Endothelial cell of umbilical vein (primary cell): Measurements from ENCODE around the gene CENATAC. TPM values are rescaled to one million over a fixed set of nuclear protein-coding genes. Genes with fewer than 3 reads are reported as not detected.

ENCODE experiments used
- BruUV-seq: library from RNA; stranded (reverse); fragments of 400-500 nt; replicated peaks from 2 replicates; lab custom pipeline; 2021; lab: Mats Ljungman, UMichigan
- CTCF ChIA-PET: fragments of 300-600, 350-600 bp; sonication (Branson Sonifier 250); formaldehyde crosslinking; loops from one replicate; lab custom pipeline; 2021; ENCODE audit warnings: antibody characterized with exemption, inconsistent platforms; lab: Charles Lee
- POLR2A ChIA-PET: fragments of 300-600, 350-600 bp; sonication (Branson Sonifier 250); formaldehyde crosslinking; loops from one replicate; lab custom pipeline; 2021; ENCODE audit warnings: antibody characterized with exemption, inconsistent platforms; lab: Charles Lee
- DNase-seq: peaks from one replicate; pipeline ENCODE4 v3.0.0-alpha.2; 2011; ENCODE audit warnings: low read depth, low spot score
- FAIRE-seq: peaks from 2 replicates; lab custom pipeline; 2011; peaks lifted over from hg19 to GRCh38; lab: Jason Lieb, UNC
- H2AFZ ChIP-seq: 2 replicates; pipeline ENCODE4 v1.6.0; 2012; ENCODE audit warnings: low read depth, low read length, control low read depth, inconsistent platforms
- H3K27ac ChIP-seq: 2 replicates; pipeline ENCODE4 v1.5.1; 2011; ENCODE audit warnings: low read depth, mild to moderate bottlenecking, control low read depth, low read length, moderate library complexity; ENCODE audit not compliant: insufficient read depth
- H3K27me3 ChIP-seq, 2 experiments: 2 replicates each; pipeline versions ENCODE4 v1.6.0 to v1.6.1; 2011; ENCODE audit warnings: low read length in 2 of 2, mixed read lengths in 1 of 2; ENCODE audit not compliant: control insufficient read depth in 2 of 2, insufficient read depth in 2 of 2
- H3K36me3 ChIP-seq, 2 experiments: 2 replicates in 1 of 2; 3 replicates in 1 of 2; pipeline ENCODE4 v1.5.1; 2011; ENCODE audit warnings: low read length in 2 of 2, mild to moderate bottlenecking in 1 of 2, moderate library complexity in 1 of 2; ENCODE audit not compliant: control insufficient read depth in 2 of 2, insufficient read depth in 2 of 2; ENCODE audit errors: extremely low read depth in 1 of 2
- H3K4me1 ChIP-seq: 3 replicates; pipeline ENCODE4 v1.5.1; 2011; ENCODE audit warnings: mild to moderate bottlenecking, low read length; ENCODE audit not compliant: control insufficient read depth, insufficient read depth; ENCODE audit errors: extremely low read depth
- H3K4me2 ChIP-seq: 2 replicates; pipeline ENCODE4 v1.6.1; 2011; ENCODE audit warnings: low read length, control low read depth, mixed read lengths; ENCODE audit not compliant: insufficient read depth
- H3K4me3 ChIP-seq, 3 experiments: fragments of 200-600 bp in 1 of 3; sonication (generic), shearing (Covaris generic) in 1 of 3; replicated peaks in 1 of 3; 2 replicates each; pipeline ENCODE4 v1.5.1; 2011 to 2016; ENCODE audit warnings: control low read depth in 3 of 3, low read length in 3 of 3, mild to moderate bottlenecking in 2 of 3, inconsistent platforms in 1 of 3, low read depth in 1 of 3, moderate library complexity in 1 of 3; ENCODE audit not compliant: insufficient read depth in 1 of 3
- H3K79me2 ChIP-seq: 2 replicates; pipeline ENCODE4 v1.6.0; 2012; ENCODE audit warnings: low read length, inconsistent platforms; ENCODE audit not compliant: control insufficient read depth, insufficient read depth
- H3K9ac ChIP-seq: replicated peaks from 2 replicates; pipeline ENCODE3; 2011; ENCODE audit warnings: low read length, control low read depth; ENCODE audit not compliant: insufficient read depth; ENCODE audit errors: extremely low read depth
- H3K9me1 ChIP-seq: replicated peaks from 3 replicates; pipeline ENCODE4 v1.6.0; 2011; ENCODE audit warnings: mild to moderate bottlenecking, low read length; ENCODE audit not compliant: control insufficient read depth, insufficient read depth; ENCODE audit errors: extremely low read depth
- H3K9me3 ChIP-seq: replicated peaks from 2 replicates; pipeline ENCODE4 v1.5.1; 2012; ENCODE audit warnings: low read length, inconsistent platforms; ENCODE audit not compliant: control insufficient read depth, insufficient read depth
- H4K20me1 ChIP-seq: replicated peaks from 2 replicates; pipeline ENCODE3; 2011; ENCODE audit warnings: mild to moderate bottlenecking, low read length; ENCODE audit not compliant: control insufficient read depth, insufficient read depth; ENCODE audit errors: extremely low read depth
- CTCF ChIP-seq, 2 donors: IDR thresholded peaks; 1 replicate in 1 of 2; 2 replicates in 1 of 2; pipeline ENCODE4 v1.5.1; 2011; ENCODE audit warnings: low read length in 2 of 2, mild to moderate bottlenecking in 2 of 2, moderate library complexity in 2 of 2, control low read depth in 1 of 2, inconsistent platforms in 1 of 2, low read depth in 1 of 2; ENCODE audit not compliant: insufficient read depth in 1 of 2; ENCODE audit errors: extremely low read depth in 1 of 2
- EZH2 ChIP-seq: IDR thresholded peaks from 2 replicates; pipeline ENCODE4 v1.6.1; 2012; ENCODE audit warnings: borderline replicate concordance, low read depth, mild to moderate bottlenecking, moderate library complexity, low read length, inconsistent platforms; ENCODE audit not compliant: severe bottlenecking
- FOS ChIP-seq: IDR thresholded peaks from 2 replicates; pipeline ENCODE4 v1.6.1; 2011; ENCODE audit warnings: mild to moderate bottlenecking, low read length, moderate library complexity, borderline replicate concordance; ENCODE audit not compliant: insufficient read depth
- GATA2 ChIP-seq: IDR thresholded peaks from 2 replicates; pipeline ENCODE4 v1.7.0; 2011; ENCODE audit warnings: low read depth, mild to moderate bottlenecking, moderate library complexity, mixed read lengths, low read length; ENCODE audit not compliant: insufficient read length, insufficient read depth
- POLR2A ChIP-seq: IDR thresholded peaks from 2 replicates; pipeline ENCODE4 v1.6.1; 2012; ENCODE audit warnings: low read depth, mild to moderate bottlenecking, control low read depth, low read length
- dilution Hi-C: fragments of 300-500 bp; cut with MboI; formaldehyde crosslinking; loops from one replicate; pipeline ENCODE4 v1.15.0; 2019; ENCODE audit warnings: low sequenced_read_pairs; ENCODE audit not compliant: extremely low pct_ligation_motif_present
- intact Hi-C: fragments of 100-400 bp; cut with micrococcal nuclease; formaldehyde crosslinking; loops from one replicate; pipeline ENCODE4 v1.10.0; 2022
- polyA plus RNA-seq, 4 experiments: library from polyadenylated mRNA; depleted of rRNA in 3 of 4; stranded (reverse) in 3 of 4; unstranded in 1 of 4; fragments of >200 nt; gene quantifications; 2 replicates each; pipeline versions ENCODE4 v1.2.1 to v1.2.3, GENCODE V29; 2011 to 2012; ENCODE audit warnings: missing spikeins in 1 of 4
- total RNA-seq: library from RNA; stranded (reverse); gene quantifications from 2 replicates; pipeline ENCODE4 v1.2.3, GENCODE V29; 2021

CENATAC gene
- total and polyA plus RNA-seq, 2 donors (not counting 3 experiments of a cell fraction or from before 2014, with no cell fraction given): 14.2 to 41.8 TPM

GRCh38 chr11:119024430-119025098 lies 26.6 kb downstream of the CENATAC start:
- dilution Hi-C loops: no loop called here
- no peaks in the 10 kb centered on the region for H3K9me1 ChIP-seq
- H4K20me1 ChIP-seq: no peaks in the 10 kb centered on the region
- POLR2A ChIA-PET: no interaction called here
- no peaks in the 10 kb centered on the region for H3K27me3 ChIP-seq
- peaks cover 19% of the 10 kb centered on the region for H3K4me1 ChIP-seq
- H3K4me3 ChIP-seq: no peak overlapping the region
- CTCF ChIA-PET: interaction anchor here (1.0 to 1.1 kb wide), 2 partner anchors 27 to 314 kb away, joined by 3 read pairs; no protein-coding TSS in a partner anchor
- H3K27ac ChIP-seq: no peak overlapping the region
- no peaks in the 10 kb centered on the region for H3K9me3 ChIP-seq
- H3K9ac ChIP-seq: no peak overlapping the region
- H3K79me2 ChIP-seq: peaks cover 10% of the 10 kb centered on the region
- intact Hi-C loops: no loop called here
- BruUV-seq: no TSS peak
- no peak overlapping the region for H3K4me2 ChIP-seq
- H3K36me3 ChIP-seq: peaks cover 6 to 19% of the 10 kb centered on the region in 2 experiments
- no peak for FAIRE-seq
- no peak for TF ChIP-seq CTCF (IDR thresholded peaks at IDR 0.05; ENCODE audit: extremely low read depth in 1 of 2, insufficient read depth in 1 of 2, low read depth in 1 of 2, low read length in 2 of 2)
- no peak for TF ChIP-seq POLR2A
- TF ChIP-seq EZH2: no peak
- TF ChIP-seq GATA2: no peak
- no peak for TF ChIP-seq FOS
- no peak overlapping the region for H2AFZ ChIP-seq
- no peak for DNase-seq
